H1 (cell line): ENCODE results near the gene PIGX.

Source experiments
- BACH1 ChIP-seq: IDR thresholded peaks from 2 replicates; pipeline ENCODE4 v1.6.1; 2012; ENCODE audit warnings: low read length, improper control_type of control experiment
- POLR2A ChIP-seq, 2 experiments: IDR thresholded peaks; 1 replicate in 1 of 2; 2 replicates in 1 of 2; pipeline ENCODE4 v1.6.1; 2011; ENCODE audit warnings: low read depth in 2 of 2, low read length in 2 of 2, mild to moderate bottlenecking in 2 of 2; ENCODE audit errors: control extremely low read depth in 1 of 2

DNA sequence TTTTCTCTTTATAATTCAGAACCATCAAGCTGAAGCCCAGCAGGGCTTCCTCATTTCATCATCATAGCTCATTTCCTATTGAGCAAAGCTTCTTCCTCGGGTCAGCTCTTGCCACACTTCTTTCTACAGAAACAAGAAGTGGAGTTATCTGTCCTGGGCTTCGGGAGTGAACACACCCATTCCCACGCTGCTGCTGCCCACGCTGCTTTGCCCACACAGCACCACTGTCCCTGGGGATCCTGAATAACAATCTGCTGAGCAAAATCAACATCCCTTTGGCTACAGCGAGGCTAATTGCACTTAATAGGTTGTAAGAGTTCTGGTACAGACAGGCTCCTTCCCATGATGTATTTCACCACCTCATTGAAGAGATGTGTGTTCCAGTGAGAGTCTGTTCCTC lies 23.8 kb upstream of the PIGX start:
- TF ChIP-seq POLR2A (IDR thresholded peaks at IDR 0.05; ENCODE audit: control extremely low read depth in 1 of 2, low read depth in 2 of 2, low read length in 2 of 2) (no peak), BACH1 (no peak)
